COLO829 (cell line): ENCODE measurements around the gene ELL2.
"Not testable (repeated sequence)": the region's sequence is repeated elsewhere in the genome, so short reads cannot be mapped to it uniquely, and the experiment has no call there.

Experiments
- DNase-seq: peaks from one replicate; pipeline ENCODE4 v3.0.0; 2012; ENCODE audit warnings: low spot score

Gene ELL2

DNA sequence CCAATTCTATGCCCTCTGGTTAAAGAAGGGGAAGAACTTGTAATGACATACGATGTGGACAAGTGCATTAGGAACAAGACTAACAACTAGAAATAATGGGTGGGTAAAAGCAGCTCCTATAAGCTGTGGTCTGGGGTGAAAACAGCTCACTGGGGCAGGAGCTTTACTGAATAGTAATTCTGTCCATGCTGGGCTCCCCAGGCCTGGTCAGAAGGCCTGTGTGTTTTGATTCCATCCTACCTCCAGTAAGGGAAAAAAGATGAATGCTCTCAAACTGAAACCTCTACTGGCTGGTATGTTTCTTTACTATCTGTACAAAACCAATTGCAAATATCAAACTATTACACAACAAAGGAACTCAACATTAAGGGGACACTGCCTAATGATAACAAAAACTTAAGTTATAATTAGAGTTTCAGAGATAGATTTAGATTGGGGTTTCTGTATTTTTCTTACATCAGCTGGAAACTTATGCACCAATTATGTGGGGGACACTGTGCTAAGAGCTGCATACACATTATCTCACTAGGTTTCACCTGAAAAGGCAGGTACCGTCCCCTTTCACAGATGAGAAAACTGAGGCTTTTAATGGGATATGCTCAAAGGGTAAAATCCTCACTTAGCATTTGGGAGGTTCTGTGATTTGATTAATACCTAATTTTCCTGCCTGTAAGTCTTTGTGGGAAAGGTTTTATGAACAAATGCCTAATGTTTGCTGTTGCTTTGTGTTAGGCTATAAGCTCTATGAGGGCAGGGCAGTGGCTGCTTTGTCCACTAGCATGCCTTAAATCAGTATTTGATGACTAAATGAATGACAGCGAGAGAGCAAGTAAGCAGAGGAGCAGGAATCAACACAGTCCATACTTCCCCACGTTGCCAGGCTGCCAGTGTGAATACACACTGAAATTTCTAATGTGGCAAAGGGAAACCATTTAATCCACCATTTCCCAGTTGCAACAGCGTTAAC lies 53.6 kb downstream of the ELL2 start:
- no peak for DNase-seq

DNA sequence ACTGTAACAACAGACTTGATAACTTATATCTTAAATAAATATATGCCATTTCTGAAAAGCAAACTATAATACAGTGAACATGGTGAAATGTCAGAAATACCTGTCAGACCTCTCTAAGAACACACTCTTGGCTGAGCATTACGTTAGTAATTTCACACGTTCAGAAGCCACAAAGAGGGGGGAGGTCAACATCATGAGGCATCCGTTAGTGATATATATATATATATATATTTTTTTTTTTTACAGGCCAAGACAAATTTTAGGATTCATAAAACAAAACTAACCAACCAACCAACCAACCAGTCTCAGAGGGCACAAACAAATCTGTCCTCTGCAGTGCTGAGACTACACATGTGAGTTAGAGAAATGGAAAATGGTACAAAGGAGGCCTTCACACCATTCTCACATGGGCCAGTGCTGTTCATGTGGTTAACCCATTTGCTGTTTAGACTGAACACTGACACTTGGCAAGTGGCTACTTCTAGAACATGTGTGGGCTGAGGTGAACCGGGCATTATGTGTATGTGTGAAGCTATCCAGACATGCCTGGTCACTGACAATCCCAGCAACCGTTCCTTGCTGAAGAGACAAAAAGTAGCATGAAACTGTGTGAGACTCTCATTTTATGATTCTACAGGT lies 54.5 kb downstream of the ELL2 start:
- DNase-seq = no peak

DNA sequence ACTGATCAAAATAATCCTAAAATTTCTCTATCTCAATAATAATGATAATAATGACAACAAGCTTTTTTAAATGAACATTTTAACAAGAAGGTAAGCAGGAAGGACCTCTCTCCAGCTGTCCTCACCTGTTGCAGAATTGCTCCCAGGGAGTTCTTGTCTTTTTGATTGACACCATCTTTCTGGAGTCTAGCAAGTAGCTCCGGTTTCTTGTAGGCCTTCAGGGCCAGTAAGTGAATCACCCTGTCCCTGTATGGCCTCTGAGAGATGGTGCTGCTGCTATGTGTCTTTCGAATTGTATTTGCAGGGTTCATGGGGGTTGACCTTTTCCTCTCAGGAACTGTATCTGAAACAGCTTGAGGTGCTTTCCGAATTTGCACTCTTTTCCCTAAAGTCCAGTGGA lies 55.3 kb downstream of the ELL2 start:
- not testable (repeated sequence) for DNase-seq

DNA sequence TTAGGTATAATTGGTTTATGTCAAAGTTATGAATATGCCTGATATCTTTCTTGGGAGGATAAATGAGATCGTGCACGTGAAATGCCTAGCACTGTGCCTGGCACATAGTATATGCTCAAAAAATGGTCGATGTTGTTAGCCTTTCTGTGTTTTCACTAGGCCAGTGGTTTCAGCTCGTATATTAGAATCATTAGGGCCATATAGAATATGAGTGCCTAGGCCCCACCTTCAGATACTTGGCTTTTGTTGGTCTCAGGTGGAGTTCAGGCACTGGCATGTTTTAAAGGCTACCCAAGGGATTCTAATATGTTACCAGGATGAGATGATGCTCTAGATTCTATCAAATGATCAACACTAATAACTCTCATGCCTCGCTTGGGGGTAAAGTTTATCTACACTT lies 56.8 kb downstream of the ELL2 start:
- DNase-seq = no peak

DNA sequence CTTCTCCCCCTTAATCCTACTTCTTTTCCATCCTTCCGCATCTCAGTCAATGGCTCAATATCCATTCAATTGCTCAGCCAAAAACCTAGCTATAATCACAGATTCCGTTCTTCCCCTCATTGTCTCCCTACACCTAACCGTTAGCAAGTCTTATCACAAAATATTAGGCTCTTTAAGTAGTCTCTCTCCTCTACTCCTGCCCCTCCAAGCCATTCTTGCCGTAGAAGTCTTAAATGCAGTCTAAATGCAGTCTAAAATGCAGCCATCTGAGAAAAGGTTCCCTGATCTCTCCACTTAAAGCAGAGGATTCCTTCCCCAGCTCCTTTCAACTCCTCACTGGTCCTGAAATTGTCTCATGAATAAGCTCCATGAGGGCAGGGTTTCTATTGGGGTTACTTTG lies 57.8 kb downstream of the ELL2 start:
- DNase-seq = no peak

DNA sequence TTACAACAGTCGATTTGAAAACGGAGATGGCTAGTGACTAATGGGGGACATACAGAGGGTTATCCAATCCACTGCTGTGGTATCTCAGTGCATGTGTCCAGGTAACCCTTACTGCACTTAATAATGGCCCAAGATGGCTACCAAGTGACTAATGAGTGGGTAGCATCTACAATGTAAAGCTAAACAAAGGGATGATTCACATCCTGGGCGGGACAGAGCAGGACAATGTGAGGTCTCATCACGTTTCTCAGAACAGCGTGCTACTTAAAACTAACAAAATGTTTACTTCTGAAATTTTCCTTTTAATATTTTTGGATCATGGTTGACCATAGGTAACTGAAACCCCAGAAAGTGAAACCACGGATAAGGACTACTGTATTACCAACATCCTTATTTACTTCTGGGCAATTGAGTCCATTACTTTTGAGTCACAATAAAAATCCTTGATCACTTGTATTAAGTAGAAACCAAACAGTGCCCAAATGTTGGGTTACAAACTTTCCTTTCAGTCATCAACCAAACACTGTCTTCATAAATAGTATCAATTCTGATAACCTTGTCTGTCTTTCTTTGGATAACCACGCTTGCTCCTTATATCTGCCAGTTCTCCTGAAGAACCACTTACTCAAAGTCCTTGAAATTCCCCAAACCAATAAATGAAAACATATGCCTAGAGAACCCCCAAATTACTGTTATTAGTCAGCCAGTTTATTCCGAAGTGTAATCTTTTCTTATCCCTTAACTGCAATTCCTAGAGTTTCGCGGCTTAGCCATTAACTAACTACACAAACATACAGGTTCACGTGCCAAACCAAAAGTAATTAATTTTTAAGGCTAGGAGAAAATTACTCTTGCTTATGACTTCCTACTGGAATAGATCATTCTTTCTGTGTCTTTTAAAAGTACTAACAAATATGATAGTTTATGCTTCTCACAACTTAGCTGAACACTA lies 59.7 kb downstream of the ELL2 start:
- DNase-seq = no peak

DNA sequence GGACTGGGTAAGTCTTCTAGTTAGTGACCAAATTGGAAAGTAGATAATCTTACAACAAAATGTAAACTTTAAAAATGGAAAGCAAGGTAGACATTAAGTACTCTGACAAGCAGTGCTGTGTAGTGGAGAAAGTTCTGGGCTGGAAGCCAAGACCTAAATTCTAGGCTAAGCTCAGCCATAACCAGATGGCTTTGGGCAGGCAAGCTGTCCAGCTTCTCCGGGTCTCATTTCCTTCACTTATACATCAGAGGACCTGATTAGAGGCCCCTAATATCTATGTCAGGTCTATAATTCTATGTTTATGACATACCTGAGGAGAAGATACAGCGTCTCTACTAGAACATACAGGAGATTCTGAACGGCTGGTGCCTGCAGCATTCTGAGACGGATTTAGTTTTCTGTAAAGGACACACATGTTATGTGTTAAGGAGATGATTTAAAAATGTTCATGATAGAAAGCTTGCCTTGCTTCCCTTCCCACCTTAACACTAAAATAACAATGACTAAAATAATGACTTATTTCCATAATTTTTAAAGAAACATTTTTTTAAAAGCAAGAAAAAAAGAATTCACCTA lies 61.2 kb downstream of the ELL2 start:
- DNase-seq = no peak

DNA sequence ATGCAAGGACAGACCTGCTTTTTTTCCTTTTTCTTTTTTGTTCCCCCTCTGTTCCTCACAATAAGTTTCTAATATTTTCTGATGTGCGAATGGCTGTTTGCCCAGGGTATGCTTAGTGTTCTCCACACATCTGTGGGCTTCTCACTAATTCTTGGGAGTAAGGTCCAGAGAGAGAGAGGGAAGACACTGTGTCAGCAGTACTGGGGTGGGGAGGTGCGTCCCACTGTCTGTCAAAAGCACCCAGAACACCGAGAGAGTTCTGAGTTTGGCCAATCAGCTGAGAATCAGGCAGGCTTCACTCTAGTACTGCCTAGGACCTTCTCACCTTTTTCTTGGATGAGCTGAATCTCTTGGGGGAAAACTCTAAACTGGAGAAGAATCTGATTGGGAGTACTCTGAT lies 61.8 kb downstream of the ELL2 start:
- no peak for DNase-seq

DNA sequence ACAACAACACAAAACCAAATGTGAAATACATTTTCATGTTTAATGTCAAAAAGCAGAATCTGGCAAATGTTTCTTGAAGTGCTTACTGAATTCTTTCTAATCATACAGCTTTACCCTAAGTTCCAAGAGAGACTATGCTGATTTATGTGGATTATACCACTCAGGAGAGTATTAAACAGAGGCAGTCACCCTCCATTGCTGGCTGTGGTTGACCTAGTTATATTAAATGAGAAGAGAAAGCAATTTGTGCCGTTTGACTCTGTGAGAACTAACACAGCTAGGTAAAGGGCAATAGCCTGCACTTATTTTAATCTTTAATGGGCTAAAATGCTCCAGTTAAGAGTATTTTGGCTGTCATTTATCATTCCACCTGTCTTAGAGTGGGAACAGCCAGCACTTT lies 62.6 kb downstream of the ELL2 start:
- DNase-seq = no peak

DNA sequence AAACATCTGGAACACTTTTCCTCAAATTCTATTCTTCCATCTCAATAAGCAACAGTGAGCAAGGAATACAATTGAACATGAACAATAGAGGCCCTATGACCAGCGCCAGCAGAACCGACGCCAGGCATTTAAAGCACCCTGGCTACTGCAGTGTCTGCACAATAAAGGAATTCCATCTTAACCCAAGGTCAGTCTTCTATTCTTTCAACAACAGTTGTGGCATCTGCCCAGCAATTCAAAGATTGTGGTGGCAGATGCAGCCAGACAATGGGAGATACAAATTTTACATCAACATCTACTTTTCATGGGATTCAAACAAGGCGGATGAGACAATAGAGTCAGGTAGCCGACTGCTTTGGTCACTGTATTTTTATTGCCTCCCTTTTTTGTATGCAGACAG lies 65.9 kb downstream of the ELL2 start:
- DNase-seq = no peak

DNA sequence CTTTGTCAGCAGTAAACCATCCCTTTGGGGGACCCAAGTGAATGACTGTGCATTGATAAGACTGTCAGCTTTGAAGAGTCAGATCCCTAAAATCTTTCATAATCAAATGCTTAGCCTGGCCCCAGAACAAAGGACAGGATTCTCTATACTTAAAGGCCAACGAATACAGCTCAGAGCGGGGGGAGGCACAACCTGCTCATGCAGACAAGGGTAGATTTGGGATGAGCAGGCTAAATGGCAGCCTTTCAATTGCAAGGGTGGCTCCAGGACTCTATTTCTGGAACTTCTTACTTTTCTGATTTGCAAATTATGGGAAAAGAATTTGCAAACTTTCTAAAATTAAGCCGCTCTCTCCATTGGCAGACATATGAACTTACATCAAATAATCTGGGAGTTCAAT lies 66.4 kb downstream of the ELL2 start:
- no peak for DNase-seq

DNA sequence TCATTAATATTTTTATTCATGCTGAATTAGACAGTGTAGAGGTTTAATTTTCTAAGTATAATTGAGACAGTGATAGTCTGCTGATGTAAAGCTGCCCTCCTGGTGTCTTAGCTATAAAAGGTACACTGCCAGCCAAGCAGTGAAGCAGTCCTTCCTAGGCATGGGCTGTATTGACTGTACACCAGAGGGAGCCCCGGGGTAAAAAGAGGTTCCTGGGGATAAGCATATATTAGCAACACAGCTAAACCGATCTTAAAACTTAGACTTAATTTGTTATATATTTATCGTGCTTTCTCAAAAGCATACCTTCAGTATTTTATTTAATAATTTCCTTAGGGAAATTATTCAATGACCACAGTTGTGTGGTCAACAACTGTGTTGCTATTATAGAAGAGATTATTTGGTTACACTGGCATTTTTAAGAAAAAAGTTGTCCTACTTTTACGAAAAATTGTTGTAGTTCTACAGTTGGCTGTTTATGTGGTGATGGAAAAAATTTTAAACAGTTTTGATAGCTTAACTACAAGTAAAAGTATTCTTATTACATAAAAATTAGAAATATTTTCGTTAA lies 68.8 kb downstream of the ELL2 start:
- DNase-seq = peak; percentile 6

DNA sequence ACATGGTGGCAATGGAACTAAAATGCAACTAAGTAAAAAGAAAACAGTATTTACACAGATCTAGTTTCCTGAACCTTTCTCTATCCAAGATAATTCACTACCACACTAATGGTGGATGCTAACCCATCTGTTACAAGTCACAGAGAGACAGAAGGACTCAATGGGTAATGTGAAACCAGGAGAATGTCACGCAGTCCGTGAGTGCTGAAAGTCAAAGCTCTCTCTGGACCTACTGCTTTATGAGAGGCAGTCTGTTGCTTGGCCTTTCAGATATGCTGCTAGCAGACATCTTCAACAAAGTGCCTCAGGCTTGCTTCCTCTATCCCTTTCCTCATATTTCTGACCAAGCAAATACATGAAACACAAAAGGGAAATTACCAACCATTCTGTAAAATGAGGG lies 70.2 kb downstream of the ELL2 start:
- no peak for DNase-seq

DNA sequence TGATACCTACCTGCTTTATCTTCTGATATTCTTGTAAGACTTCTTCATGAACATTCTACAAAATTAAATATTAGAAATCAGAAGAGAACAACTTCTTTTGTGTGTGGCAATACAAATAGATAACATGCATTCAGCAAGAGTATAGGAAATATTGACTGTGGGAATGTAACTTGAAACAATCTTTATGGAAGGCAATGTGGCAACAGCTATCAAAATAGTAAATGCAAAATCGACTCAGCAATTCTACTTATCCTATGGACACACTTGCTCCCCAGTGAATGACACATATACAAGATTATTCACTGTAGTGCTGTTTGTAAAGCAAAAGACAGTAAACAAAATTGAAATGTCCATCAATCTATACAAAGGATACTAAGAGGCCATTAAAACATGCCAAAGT lies 72.6 kb downstream of the ELL2 start:
- no peak for DNase-seq

DNA sequence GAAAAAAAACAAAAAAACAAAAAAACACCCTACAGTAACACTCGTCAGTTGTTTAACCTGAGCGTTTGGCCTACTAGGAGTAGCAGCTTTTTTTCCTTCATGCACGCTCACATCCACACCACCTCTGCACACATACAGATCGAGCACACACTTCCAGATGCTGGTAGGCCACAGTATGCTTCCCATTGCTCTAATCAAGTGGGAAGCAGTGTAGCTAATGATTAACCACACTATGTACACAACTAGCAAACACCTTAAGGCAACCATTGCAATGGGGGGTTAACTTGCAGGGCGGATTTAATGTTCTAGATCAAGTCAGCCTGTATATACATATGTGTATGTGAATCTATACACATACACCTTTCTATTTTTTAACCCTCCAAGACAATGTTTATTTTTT lies 73.7 kb downstream of the ELL2 start:
- DNase-seq = no peak

DNA sequence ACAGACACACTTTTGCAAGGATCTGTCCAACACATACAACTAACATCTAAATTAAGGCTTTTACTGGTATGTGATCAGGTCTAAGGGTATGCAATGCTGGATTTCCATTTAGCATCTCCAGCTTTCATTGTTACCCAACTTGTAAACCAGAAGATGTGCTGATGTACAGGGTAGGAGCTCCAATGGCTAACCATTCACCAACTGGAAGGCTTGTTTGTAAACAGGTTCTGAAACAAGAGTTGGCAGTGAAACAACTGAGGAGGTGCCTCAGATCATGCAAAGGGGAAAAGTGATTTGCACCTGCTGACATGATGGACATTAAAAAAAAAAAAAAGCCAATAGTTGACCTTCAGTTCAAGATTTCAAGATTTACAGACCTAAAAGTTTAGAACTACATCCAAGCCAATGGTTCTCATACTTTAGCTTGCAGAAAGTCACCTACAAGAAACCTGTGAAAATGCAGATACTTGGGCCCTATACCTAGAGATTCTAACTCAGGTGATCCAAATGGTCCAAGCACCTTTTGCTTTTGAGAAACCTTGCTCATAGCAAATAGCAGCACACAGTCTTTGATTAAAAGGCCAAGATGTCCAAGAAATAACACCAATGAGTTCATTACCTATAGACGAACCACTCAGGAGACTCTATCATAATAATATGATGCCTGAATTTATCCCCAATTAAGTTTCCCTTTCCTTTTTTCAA lies 75.2 kb downstream of the ELL2 start:
- DNase-seq = no peak

DNA sequence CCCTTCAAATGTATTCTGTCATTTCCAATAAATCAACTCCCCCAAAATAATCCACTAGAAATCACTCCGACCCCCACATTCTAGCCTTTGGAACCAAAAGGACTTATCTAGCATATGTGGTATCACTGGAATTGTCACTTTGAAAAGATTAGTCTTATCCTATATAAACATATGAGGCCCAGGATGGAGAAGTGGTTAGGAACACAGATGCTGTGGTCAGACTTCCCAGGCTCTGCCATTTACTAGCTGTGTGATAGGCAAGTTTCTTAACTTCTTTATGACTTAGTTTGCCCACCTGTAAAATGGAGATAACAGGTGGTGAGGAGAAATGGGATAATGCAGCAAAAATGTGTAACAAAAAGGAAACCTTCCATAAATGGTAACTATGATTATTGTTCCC lies 77.1 kb downstream of the ELL2 start:
- DNase-seq = no peak

DNA sequence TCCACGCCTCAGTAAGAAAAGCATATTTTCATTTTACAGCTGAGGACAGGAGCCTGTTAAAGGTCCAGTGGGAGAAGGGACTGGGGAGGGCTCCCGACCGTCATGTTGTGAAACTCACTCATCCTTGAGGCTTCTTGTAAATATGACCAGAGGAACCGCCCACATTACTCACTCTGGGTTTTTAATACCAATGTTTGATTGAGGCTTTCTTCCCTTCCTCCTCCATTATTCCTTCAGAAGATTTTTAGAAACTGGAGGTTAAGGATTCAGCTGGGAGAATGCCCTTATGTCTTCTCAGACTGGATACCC lies 77.7 kb downstream of the ELL2 start:
- no peak for DNase-seq

DNA sequence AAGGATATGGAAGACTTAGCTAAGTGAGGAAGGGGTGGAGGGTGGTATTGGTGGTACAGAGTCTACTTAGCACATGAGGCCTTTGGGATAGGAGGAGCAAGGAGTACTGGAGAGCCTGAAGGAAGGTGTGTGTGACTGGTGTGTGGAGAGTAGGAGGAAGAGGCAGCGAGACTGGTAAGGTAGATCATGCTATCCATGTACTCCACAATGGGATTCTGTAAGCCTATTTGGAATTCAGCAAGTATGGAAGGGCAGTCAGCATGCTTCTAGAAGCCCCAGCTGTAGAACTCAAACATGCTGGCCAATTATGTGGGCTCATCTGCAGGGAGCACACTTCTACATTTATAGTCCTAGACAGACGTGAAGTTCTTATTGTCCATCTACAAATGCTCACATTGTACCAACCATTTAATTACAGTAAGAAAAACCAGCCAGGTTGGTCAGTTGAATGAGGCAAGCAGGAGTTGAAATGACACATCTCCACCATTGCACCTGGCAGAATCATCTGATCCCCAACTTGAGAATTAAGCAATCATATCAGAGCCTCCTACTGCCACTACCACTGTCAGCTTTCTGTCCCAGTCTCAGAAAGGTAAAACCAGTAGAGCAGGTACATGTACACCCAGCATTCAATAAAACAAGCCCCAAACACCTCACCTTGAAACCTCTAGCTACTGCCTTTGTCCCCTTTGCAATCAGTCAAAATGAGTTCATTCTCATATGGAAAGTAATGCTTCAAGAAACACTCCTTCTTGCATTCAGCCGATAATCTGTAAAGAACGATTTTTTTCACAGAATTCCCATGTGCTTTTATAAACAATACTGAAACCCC lies 78.2 kb downstream of the ELL2 start:
- no peak for DNase-seq

DNA sequence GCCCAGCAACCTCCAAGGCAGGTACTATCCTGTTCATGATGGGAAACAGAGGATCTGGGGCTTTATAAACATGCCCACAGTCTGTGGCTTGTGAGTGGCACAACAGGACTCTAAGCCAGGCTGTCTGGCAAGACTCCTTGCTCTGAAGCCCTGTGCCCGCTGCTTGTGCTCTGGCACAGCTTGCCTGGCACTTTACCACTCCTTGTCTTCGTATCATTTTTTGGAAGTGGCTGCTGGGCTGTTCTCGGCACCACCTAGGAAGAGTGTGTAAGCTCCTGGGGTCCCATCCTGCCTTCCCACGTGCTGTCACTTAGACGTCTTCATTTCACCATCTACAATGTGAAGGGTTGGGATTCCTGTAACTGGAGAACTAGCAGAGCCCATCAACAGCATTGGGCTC lies 79.8 kb downstream of the ELL2 start:
- DNase-seq = no peak
